HepG2 (cell line): ENCODE results near the gene PIRT. TPM values are rescaled to one million over a fixed set of nuclear protein-coding genes. Genes with fewer than 3 reads are reported as not detected.

ENCODE experiments used
- ATAC-seq: fragments of 200-7000 bp; cut with Tn5 transposase; 3 replicates; pipeline ENCODE4 v1.9.1; 2020; ENCODE audit warnings: mild to moderate bottlenecking, moderate library complexity
- BruUV-seq: library from RNA; stranded (reverse); fragments of 400-500 nt; replicated peaks from 2 replicates; lab custom pipeline; 2021; lab: Mats Ljungman, UMichigan
- CTCF ChIA-PET: fragments of 300-600 bp; formaldehyde crosslinking; extraction: SDS; loops from one replicate; lab custom pipeline; 2021; ENCODE audit warnings: low total read pairs, inconsistent platforms, low intra/inter-chr PET ratio; lab: Yijun Ruan, JAX
- POLR2A ChIA-PET: fragments of 350-600 bp; sonication (Branson Sonifier 250); formaldehyde crosslinking; loops from one replicate; lab custom pipeline; 2020; ENCODE audit warnings: antibody characterized with exemption, inconsistent platforms; lab: Yijun Ruan, JAX
- DNase-seq: peaks from one replicate; pipeline ENCODE4 v3.0.0-alpha.2; 2015; ENCODE audit warnings: low spot score
- FAIRE-seq: peaks from 3 replicates; lab custom pipeline; 2011; peaks lifted over from hg19 to GRCh38; lab: Jason Lieb, UNC
- H2AFZ ChIP-seq: one replicate; pipeline ENCODE4 v1.6.1; 2011; ENCODE audit warnings: low read length, inconsistent platforms
- H3K27ac ChIP-seq: fragments of 300-600 bp; 3 replicates; pipeline ENCODE4 v1.8.0; 2011; ENCODE audit warnings: mixed run types, mild to moderate bottlenecking, mixed read lengths, low read length, inconsistent platforms; ENCODE audit not compliant: insufficient read depth; ENCODE audit errors: extremely low read length
- H3K27me3 ChIP-seq, 2 experiments: fragments of 200-600 bp in 1 of 2; 2 replicates in 1 of 2; 3 replicates in 1 of 2; pipeline versions ENCODE4 v1.6.0 to v1.8.0; 2011; ENCODE audit warnings: low read length in 2 of 2, mild to moderate bottlenecking in 2 of 2, moderate library complexity in 2 of 2, inconsistent platforms in 1 of 2; ENCODE audit not compliant: insufficient read depth in 2 of 2, control insufficient read depth in 1 of 2
- H3K36me3 ChIP-seq, 2 experiments: fragments of 200-600 bp in 1 of 2; replicated peaks in 1 of 2; 2 replicates in 1 of 2; 3 replicates in 1 of 2; pipeline versions ENCODE4 v1.5.1 to v1.8.0; 2011; ENCODE audit warnings: low read length in 2 of 2, inconsistent platforms in 1 of 2; ENCODE audit not compliant: insufficient read depth in 2 of 2, control insufficient read depth in 1 of 2
- H3K4me1 ChIP-seq: 2 replicates; pipeline ENCODE4 v1.5.1; 2012; ENCODE audit warnings: low read length, inconsistent platforms; ENCODE audit not compliant: insufficient read depth
- H3K4me2 ChIP-seq: 2 replicates; pipeline ENCODE4 v1.6.0; 2011; ENCODE audit warnings: low read depth, low read length, inconsistent platforms
- H3K4me3 ChIP-seq, 3 experiments: fragments of 200-600 bp in 1 of 3; sonication (generic), shearing (Covaris generic) in 1 of 3; replicated peaks in 1 of 3; 2 replicates each; pipeline ENCODE4 v1.5.1; 2011 to 2016; ENCODE audit warnings: low read length in 3 of 3, inconsistent platforms in 2 of 3, low read depth in 2 of 3, mild to moderate bottlenecking in 2 of 3, control low read depth in 1 of 3, mixed read lengths in 1 of 3; ENCODE audit not compliant: insufficient read depth in 1 of 3
- H3K79me2 ChIP-seq: one replicate; pipeline ENCODE4 v1.6.1; 2011; ENCODE audit warnings: low read length, inconsistent platforms; ENCODE audit not compliant: insufficient read depth
- H3K9ac ChIP-seq: 2 replicates; pipeline ENCODE4 v1.6.0; 2011; ENCODE audit warnings: mild to moderate bottlenecking, low read depth, low read length, inconsistent platforms; ENCODE audit not compliant: insufficient read depth
- H3K9me3 ChIP-seq: 2 replicates; pipeline ENCODE4 v1.5.1; 2012; ENCODE audit warnings: mild to moderate bottlenecking, low read length
- H4K20me1 ChIP-seq: 2 replicates; pipeline ENCODE4 v1.6.0; 2011; ENCODE audit warnings: inconsistent platforms, mild to moderate bottlenecking, low read length, moderate library complexity; ENCODE audit not compliant: insufficient read depth
- ARNT ChIP-seq: fragments of 450-650 bp; IDR thresholded peaks from 2 replicates; pipeline ENCODE4 v1.6.1; 2017
- FOXA1 ChIP-seq, 2 experiments: fragments of 450-650 bp in 1 of 2; sonication (generic) in 1 of 2; formaldehyde crosslinking in 1 of 2; IDR thresholded peaks; 2 replicates each; pipeline versions ENCODE4 v1.4.0 to v1.6.1; 2016 to 2020; ENCODE audit warnings: missing genetic modification reagents in 1 of 2
- HCFC1 ChIP-seq: fragments of 150-350 bp; IDR thresholded peaks from 2 replicates; pipeline ENCODE4 v1.6.1; 2014; ENCODE audit warnings: low read depth, low read length
- HDAC1 ChIP-seq: sonication (generic); formaldehyde crosslinking; IDR thresholded peaks from 2 replicates; pipeline ENCODE4 v1.5.1; 2020; ENCODE audit warnings: mild to moderate bottlenecking, missing genetic modification reagents
- MAZ ChIP-seq, 2 experiments: sonication (generic) in 1 of 2; formaldehyde crosslinking in 1 of 2; IDR thresholded peaks; 2 replicates each; pipeline versions ENCODE4 v1.5.0 to v1.6.1; 2012 to 2020; ENCODE audit warnings: low read depth in 2 of 2, mild to moderate bottlenecking in 2 of 2, borderline replicate concordance in 1 of 2, improper control_type of control experiment in 1 of 2, low read length in 1 of 2, missing genetic modification reagents in 1 of 2, moderate library complexity in 1 of 2
- PHF21A ChIP-seq: sonication (generic); formaldehyde crosslinking; IDR thresholded peaks from 2 replicates; pipeline ENCODE4 v1.5.0; 2020; ENCODE audit warnings: mild to moderate bottlenecking, missing genetic modification reagents
- TARDBP ChIP-seq: sonication (generic); formaldehyde crosslinking; IDR thresholded peaks from 2 replicates; pipeline ENCODE4 v1.8.0; 2022; ENCODE audit warnings: mild to moderate bottlenecking, missing genetic modification reagents
- TOE1 ChIP-seq: sonication (generic); formaldehyde crosslinking; IDR thresholded peaks from 2 replicates; pipeline ENCODE4 v1.4.0; 2020; ENCODE audit warnings: mild to moderate bottlenecking, missing genetic modification reagents
- ZNF235 ChIP-seq: sonication (generic); formaldehyde crosslinking; IDR thresholded peaks from 2 replicates; pipeline ENCODE4 v1.8.1; 2023; ENCODE audit warnings: mild to moderate bottlenecking, missing genetic modification reagents, borderline replicate concordance
- ZNF788 ChIP-seq: sonication (generic); formaldehyde crosslinking; IDR thresholded peaks from 2 replicates; pipeline ENCODE4 v1.5.0; 2020; ENCODE audit warnings: mild to moderate bottlenecking, missing genetic modification reagents, borderline replicate concordance
- WGBS: methylation state at CpG from one replicate; pipeline ENCODE4 v1.1.6; 2017; ENCODE audit warnings: low lambda C conversion rate; 5-methylcytosine and 5-hydroxymethylcytosine counted together
- in situ Hi-C: cut with HindIII; loops from 2 replicates; pipeline ENCODE4 v1.10.0; 2017; ENCODE audit warnings: low pct_unique_long_range_greater_than_20kb; ENCODE audit not compliant: extremely low pct_ligation_motif_present
- intact Hi-C: fragments of 100-400 bp; cut with micrococcal nuclease; formaldehyde crosslinking; loops from one replicate; pipeline ENCODE4 v1.10.0; 2022; ENCODE audit not compliant: unreplicated experiment
- polyA plus RNA-seq, 8 experiments: library from polyadenylated mRNA; depleted of rRNA in 3 of 8; stranded (reverse) in 7 of 8; unstranded in 1 of 8; fragments of >200 nt; fragmentation: Illumina TruSeq in 4 of 8; extraction: Trizol in 4 of 8; gene quantifications; 2 replicates each; pipeline versions ENCODE4 v1.2.1 to v1.2.3, GENCODE V29; 2011 to 2016; ENCODE audit warnings: low read depth in 4 of 8, missing spikeins in 1 of 8, mixed read lengths in 1 of 8; ENCODE audit not compliant: insufficient read depth in 1 of 8
- total RNA-seq, 5 experiments: library from RNA; depleted of rRNA; stranded (reverse); fragments of >200 nt; fragmentation: Illumina TruSeq; extraction: Trizol; gene quantifications; 2 replicates each; pipeline ENCODE4 v1.2.3, GENCODE V29; 2016; ENCODE audit warnings: low read depth in 1 of 5

The PIRT gene
- total and polyA plus RNA-seq, 2 of the 13 experiments (the other 11 are each of a cell fraction or from before 2014, with no cell fraction given): not detected

DNA sequence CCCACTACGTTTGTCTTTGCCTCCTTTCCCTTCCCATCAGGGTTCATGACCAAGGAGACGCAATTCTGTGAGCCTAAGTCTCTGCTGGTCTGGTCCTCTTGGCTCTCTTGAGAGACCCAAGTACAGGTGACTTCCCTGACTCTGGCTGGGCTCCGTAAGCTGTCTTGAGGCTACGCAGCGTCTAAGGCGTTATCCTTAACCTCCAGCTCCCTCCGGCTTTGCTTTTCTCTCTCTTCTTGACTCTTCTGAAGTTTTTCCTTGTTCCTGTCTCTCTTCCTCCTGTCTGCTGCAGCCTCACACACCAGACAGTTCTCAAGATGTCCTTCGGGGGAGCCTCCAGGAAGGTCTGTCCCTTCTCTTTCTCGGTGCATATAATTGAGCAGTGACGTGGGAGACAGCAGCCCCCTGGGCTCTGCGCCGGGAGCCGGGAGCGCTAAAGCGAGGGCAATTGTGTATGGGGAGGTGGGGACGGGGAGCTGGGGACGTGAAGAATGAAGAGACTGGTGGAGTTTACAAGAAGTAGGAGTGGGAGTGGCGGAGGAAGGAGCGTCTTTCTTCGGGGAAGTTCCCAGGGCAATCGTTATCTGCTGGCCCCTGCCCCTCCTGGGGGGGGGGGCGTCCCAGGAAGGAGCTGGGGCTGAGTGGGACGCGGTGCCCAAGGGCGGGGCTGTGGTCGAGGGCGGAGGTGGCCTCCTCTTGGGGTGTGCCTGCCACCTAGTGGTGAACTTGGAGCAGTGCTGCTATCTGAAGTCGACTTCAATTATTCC lies 6.9 kb upstream of the PIRT start (continued):
- TF ChIP-seq MAZ (IDR thresholded peaks at IDR 0.05; ENCODE audit: borderline replicate concordance, low read depth, low read length) (0 out of 2 replicates have a peak, but pooled peaks have one; percentile 34), MAZ (CRISPR knock-in tag; IDR thresholded peaks at IDR 0.05; ENCODE audit: low read depth) (0 out of 2 replicates have a peak, but pooled peaks have one; percentile 39), ZNF788 (CRISPR knock-in tag) (no peak)
- TF ChIP-seq, all 625 proteins: peak for 9

DNA sequence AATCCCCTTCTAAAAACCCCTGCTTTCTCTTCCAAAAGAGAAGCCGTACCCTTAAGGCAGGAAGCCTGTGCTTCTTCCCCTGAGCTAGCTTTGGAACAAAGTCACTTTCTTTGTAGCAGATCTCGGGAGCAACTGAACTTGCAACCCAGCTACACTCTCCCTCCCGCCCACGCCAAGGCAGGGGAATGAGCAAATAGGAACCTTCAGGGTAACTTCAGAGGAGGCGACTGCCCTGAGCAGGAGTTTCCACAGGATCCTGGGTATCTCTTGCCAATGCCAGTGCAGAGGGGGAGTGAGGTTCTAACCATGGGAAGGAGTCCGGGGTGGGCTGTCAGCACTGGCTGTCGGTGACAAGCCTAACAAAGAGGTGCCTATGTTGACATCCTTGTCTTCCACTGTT lies 5.9 kb upstream of the PIRT start:
- DNase-seq: no peak
- no peaks in the 10 kb centered on the region for H3K36me3 ChIP-seq
- H3K4me3 ChIP-seq: no peak overlapping the region
- intact Hi-C loops: loop anchor here (2.0 kb wide), 1 partner anchor 71 kb away; no protein-coding TSS in a partner anchor
- FAIRE-seq: no peak
- peaks cover 3 to 15% of the 10 kb centered on the region in 2 experiments; a peak in 2 of 5 replicates for H3K27me3 ChIP-seq
- no peak overlapping the region for H2AFZ ChIP-seq
- no peak for TF ChIP-seq ZNF235
- TF ChIP-seq TARDBP (CRISPR knock-in tag): no peak
- TF ChIP-seq HCFC1: no peak
- no peak for TF ChIP-seq HDAC1 (CRISPR knock-in tag)
- no peak for TF ChIP-seq FOXA1 (IDR thresholded peaks at IDR 0.05)
- no peak for TF ChIP-seq FOXA1 (CRISPR knock-in tag; IDR thresholded peaks at IDR 0.05)
- TF ChIP-seq ARNT: no peak
- no peak for TF ChIP-seq PHF21A (CRISPR knock-in tag)
- no peak for TF ChIP-seq TOE1 (CRISPR knock-in tag)
- no peaks in the 10 kb centered on the region for H3K79me2 ChIP-seq
- no peaks in the 10 kb centered on the region for H3K9me3 ChIP-seq
- H3K9ac ChIP-seq: no peak overlapping the region
- BruUV-seq: no TSS peak
- H3K27ac ChIP-seq: no peak overlapping the region
- POLR2A ChIA-PET: no interaction called here
- peaks cover 10% of the 10 kb centered on the region for H3K4me1 ChIP-seq
- 5% methylated on average over 5 of the region's 7 CpGs for WGBS
- no peak overlapping the region for H3K4me2 ChIP-seq
- in situ Hi-C loops: no loop called here
- ATAC-seq: peak; percentile 66
- CTCF ChIA-PET: interaction anchor here (3.3 kb wide), 1 partner anchor 106 kb away, joined by 43 read pairs; no protein-coding TSS in a partner anchor
- no peaks in the 10 kb centered on the region for H4K20me1 ChIP-seq
